GM12874 (cell line): ENCODE data around the gene GPR32.

Source experiments
- TF ChIP-seq, protein P1 (sequence below): IDR thresholded peaks from 2 replicates; pipeline ENCODE4 v1.5.1; 2011; ENCODE audit warnings: low read depth, mild to moderate bottlenecking, control low read depth, low read length, moderate library complexity; ENCODE audit not compliant: insufficient read depth

Gene GPR32

DNA sequence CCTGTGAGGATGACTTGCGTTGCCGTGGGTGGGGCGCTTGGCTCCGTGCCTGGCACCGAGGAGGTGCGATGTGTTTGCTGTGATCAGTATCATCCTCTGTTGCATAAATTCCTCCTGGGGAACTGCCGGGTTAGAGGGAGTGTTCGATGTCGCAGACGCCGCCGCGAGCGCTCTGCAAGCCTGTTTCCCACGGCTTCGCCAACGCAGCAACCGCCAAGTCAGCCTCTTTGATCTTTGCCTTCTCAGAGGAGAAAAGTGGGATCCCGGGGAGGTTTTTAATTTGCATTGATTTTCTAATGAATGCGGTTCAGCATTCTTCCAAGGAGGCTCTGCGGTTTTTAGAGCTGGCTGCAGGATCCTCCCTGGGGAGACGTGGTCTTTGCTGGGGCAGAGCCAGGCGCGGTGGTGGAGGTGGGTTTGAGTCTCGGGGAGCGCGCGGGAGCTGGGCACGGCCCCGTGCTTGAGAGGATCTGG lies 7.6 kb downstream of the GPR32 start:
- TF ChIP-seq, protein P1, sequence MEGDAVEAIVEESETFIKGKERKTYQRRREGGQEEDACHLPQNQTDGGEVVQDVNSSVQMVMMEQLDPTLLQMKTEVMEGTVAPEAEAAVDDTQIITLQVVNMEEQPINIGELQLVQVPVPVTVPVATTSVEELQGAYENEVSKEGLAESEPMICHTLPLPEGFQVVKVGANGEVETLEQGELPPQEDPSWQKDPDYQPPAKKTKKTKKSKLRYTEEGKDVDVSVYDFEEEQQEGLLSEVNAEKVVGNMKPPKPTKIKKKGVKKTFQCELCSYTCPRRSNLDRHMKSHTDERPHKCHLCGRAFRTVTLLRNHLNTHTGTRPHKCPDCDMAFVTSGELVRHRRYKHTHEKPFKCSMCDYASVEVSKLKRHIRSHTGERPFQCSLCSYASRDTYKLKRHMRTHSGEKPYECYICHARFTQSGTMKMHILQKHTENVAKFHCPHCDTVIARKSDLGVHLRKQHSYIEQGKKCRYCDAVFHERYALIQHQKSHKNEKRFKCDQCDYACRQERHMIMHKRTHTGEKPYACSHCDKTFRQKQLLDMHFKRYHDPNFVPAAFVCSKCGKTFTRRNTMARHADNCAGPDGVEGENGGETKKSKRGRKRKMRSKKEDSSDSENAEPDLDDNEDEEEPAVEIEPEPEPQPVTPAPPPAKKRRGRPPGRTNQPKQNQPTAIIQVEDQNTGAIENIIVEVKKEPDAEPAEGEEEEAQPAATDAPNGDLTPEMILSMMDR: no peak

DNA sequence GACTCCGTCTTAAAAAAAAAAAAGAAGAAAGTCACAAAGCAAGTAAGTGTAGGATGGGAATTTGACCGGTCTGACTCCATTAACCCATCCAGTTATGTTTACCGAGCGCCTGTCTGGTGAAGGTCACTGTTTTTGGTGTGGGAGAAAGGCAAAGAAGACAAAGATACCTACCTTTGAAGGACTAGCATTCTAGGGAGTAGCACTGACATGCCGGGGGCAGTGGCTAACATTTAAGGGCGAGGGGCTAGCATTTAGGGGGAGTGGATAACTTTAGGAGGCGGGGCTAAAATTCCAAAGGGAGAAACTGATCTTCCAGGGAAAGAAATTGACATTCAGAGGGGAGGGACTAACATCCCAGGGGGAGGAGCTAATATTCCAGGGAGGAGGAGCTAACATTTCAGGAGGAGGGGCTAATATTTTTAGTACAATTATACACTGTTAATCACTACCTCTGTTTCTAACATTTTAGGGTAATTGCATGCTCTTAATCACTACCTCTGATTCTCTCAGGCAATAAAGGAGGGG lies 8.7 kb downstream of the GPR32 start:
- TF ChIP-seq, protein P1: no peak

DNA sequence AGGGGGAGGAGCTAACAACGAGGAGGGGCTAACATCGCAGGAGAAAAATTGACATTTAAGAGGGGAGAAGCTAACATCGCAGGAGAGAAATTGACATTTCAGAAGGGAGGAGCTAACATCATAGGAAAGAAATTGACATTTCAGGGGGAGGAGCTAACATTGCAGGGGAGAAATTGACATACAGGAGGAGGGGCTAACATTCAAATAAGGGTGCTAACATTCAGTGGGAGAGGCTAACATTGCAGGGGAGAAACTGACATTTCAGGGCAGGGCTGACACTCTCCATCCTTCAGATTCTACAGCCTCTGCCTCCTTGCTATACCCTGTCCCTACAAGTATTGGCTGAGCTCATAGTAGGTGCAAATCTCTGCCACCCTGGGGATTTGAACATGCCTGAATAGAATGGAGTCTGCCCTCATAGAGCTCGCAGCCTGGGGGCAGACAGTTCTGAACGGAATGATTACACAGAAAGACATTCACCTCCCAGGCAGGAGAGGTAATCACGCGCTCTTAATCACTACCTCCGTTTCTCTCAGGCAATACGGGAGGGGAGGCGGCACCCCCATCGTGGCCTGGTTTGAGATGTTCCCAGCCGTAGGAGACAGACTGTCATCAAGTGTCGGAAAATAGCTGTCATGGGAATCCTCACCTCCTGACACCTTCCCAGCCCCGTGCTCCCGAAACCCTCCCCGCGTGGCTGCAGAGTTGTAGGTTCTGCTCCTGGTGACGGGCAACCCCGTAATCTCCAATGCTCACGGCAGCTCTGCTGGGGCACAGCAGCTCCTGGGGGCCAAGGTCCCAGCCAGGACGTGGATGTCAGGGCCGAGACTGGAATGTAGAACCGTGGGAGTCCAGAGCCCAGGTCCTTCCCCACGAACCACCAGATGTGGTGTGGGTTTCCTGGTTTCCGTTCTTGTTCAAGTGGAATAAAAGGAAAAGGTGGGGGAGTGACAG lies 9.5 kb downstream of the GPR32 start:
- TF ChIP-seq, protein P1: no peak

DNA sequence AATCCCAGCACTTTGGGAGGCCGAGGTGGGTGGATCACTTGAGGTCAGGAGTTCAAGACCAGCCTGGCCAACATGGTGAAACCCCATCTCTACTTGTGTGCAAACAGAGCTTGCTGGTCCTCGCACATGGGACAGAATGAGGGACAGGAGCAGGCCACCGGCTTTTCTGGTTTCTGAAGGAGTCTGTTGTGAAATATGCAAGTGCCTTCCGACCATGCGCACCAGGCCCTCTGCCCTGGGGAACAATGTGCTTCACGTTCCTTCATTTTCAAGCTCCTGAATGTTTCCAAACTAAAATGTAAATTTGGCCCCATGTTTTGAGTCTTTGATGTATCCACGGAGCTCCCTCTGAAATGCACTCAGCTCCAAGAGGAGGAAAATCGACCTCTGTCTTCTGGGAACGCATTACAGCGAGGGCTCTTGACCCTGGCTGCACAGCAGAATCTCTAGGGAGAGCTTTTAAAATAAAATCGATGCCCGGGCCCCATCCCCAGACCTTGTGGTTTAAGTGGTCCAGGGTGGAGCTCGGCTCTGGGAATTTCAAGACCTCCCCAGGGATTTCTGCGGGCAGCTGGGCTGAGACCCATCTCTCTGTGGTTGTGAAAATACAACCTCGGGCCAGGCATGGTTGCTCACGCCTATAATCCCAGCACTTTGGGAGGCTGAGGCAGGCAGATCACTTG lies 10.6 kb downstream of the GPR32 start:
- TF ChIP-seq, protein P1: no peak

DNA sequence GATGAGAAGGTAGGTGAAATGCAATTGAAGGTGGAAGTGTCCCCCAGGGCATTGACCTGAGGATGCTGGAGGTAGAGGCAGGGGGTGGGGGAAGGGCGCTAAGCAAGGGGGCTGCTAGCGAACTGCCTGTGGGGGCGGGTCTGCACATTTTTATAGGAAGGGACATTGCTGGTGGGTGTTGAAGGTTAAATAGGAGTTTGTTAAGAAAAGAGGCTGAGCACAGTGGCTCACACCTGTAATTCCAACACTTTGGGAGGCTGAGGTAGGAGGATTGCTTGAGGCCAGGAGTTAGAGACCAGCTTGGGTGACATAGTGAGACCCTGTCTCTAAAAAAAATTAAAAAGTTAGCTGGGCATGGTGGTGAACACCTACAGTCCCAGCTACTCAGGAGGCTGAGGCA lies 14.4 kb downstream of the GPR32 start:
- TF ChIP-seq, protein P1: no peak

DNA sequence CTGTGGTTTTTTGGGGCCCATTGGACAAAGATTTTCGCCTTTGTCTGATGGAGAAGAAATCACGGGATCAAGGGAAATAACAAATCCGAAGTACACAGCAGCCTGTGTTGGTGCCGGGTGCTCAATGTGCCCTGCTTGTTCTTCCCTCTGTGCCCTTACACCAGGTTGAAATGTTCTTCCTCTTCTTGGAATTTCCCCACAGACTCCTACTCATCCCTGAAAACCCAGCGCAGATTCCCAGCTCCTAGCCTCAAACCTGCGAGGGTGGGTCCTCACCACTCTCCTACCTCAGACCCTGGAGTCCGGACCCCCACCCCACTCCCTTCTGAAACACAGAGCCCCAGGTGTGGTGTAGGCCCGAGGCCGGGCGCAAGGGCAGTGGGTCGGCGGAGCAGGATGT lies 15.1 kb downstream of the GPR32 start:
- TF ChIP-seq, protein P1: no peak

DNA sequence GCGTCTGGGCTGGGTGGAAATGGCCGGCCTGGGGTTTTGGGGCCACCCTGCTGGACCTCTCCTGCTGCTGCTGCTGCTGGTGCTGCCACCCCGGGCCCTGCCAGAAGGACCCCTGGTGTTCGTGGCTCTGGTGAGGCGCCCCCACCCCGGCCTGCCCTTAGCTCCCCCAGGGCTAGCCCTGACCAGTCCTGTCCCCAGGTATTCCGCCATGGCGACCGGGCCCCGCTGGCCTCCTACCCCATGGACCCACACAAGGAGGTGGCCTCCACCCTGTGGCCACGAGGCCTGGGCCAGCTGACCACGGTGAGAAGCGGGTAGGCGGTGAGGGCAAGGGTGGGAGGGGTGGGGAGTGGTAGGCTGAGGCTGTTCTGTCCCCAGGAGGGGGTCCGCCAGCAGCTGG lies 20.1 kb downstream of the GPR32 start, which contains the start of gene ACP4:
TSS of gene ACP4 (plus strand) at position 20 of the 400 bp plus-strand sequence. CDS start at position 20, 0 bp downstream.
- TF ChIP-seq, protein P1: no peak
